ENCODE results near the gene ACVRL1.

ACVRL1 gene

GRCh38 chr12:51898937-51899336 lies 8.4 kb upstream of the ACVRL1 start:
- no peak for DNase-seq (ENCODE audit: low read depth)

- no peak for DNase-seq (ENCODE audit: low read depth)
These were observed 6.9 kb upstream of the ACVRL1 start for GRCh38 chr12:51900323-51900889.

GRCh38 chr12:51901121-51901817 lies 6.0 kb upstream of the ACVRL1 start:
- no peak for DNase-seq (ENCODE audit: low read depth)

GRCh38 chr12:51901881-51902280 lies 5.4 kb upstream of the ACVRL1 start:
- no peak for DNase-seq (ENCODE audit: low read depth)

- DNase-seq (ENCODE audit: low read depth): no peak
These were observed 2.3 kb upstream of the ACVRL1 start for GRCh38 chr12:51904951-51905470.

- peak; percentile 62 for DNase-seq (ENCODE audit: low read depth)
These were observed 1.6 kb upstream of the ACVRL1 start for GRCh38 chr12:51905471-51906429.

GRCh38 chr12:51906430-51907082 lies 748 bp upstream of the ACVRL1 start:
- DNase-seq (ENCODE audit: low read depth): no peak

- no peak for DNase-seq (ENCODE audit: low read depth)
These were observed 637 bp downstream of the ACVRL1 start for GRCh38 chr12:51907856-51908425.

- no peak for DNase-seq (ENCODE audit: low read depth)
These were observed 1.7 kb downstream of the ACVRL1 start for GRCh38 chr12:51908876-51909592.

- no peak for DNase-seq (ENCODE audit: low read depth)
These were observed 2.9 kb downstream of the ACVRL1 start for GRCh38 chr12:51910168-51910567.

- no peak for DNase-seq (ENCODE audit: low read depth)
These were observed 3.4 kb downstream of the ACVRL1 start for GRCh38 chr12:51910691-51911090.

GRCh38 chr12:51911307-51911706 lies 4.0 kb downstream of the ACVRL1 start:
- no peak for DNase-seq (ENCODE audit: low read depth)

GRCh38 chr12:51911788-51912711 lies 4.7 kb downstream of the ACVRL1 start:
- DNase-seq (ENCODE audit: low read depth): no peak

- no peak for DNase-seq (ENCODE audit: low read depth)
These were observed 6.0 kb downstream of the ACVRL1 start for GRCh38 chr12:51913071-51914033.

GRCh38 chr12:51914034-51914923 lies 7.0 kb downstream of the ACVRL1 start:
- no peak for DNase-seq (ENCODE audit: low read depth)

GRCh38 chr12:51915003-51915625 lies 7.8 kb downstream of the ACVRL1 start:
- DNase-seq (ENCODE audit: low read depth): no peak

GRCh38 chr12:51915951-51916350 lies 8.6 kb downstream of the ACVRL1 start:
- no peak for DNase-seq (ENCODE audit: low read depth)
